ENCODE data around the gene SOX5. TPM values are rescaled to one million over a fixed set of nuclear protein-coding genes. Genes with fewer than 3 reads are reported as not detected.

Gene SOX5
- total RNA-seq, 3 donors from 2014 or later, result 10.5 to 42.1 (median 11.7) TPM

- Histone ChIP-seq H3K4me1 (no peaks in the 10 kb centered on the region), H3K27me3 (no peaks in the 10 kb centered on the region), H3K27ac (no peak overlapping the region), H3K36me3 (no peaks in the 10 kb centered on the region), H3K4me3 (no peak overlapping the region), H3K9me3 (peaks cover 0 to 15% of the 10 kb centered on the region in 2 donors)
- TF ChIP-seq POLR2AphosphoS5 (IDR thresholded peaks at IDR 0.05) (no peak), POLR2A (IDR thresholded peaks at IDR 0.05) (no peak), CTCF (IDR thresholded peaks at IDR 0.05) (no peak)
- intact Hi-C loops (cut with DNase I; ENCODE audit: low total_unique reads), result no loop called here
- no peak for DNase-seq (ENCODE audit: low spot score in 2 of 2)
Measured at GRCh38 chr12:23681237-23681636, 268.2 kb downstream of the SOX5 start.

GRCh38 chr12:23674064-23674463, 275.4 kb downstream of the SOX5 start:
- H3K27ac ChIP-seq, result no peak overlapping the region
- H3K36me3 ChIP-seq, result no peaks in the 10 kb centered on the region
- intact Hi-C loops (cut with DNase I; ENCODE audit: low total_unique reads), result no loop called here
- DNase-seq (ENCODE audit: low spot score in 2 of 2), result no peak
- no peaks in the 10 kb centered on the region for H3K9me3 ChIP-seq
- TF ChIP-seq POLR2AphosphoS5 (IDR thresholded peaks at IDR 0.05) (no peak), CTCF (IDR thresholded peaks at IDR 0.05) (no peak)
- H3K27me3 ChIP-seq, result no peaks in the 10 kb centered on the region
- H3K4me1 ChIP-seq, result no peaks in the 10 kb centered on the region
- H3K4me3 ChIP-seq, result no peak overlapping the region

- Histone ChIP-seq H3K9me3 (no peaks in the 10 kb centered on the region), H3K4me1 (no peaks in the 10 kb centered on the region), H3K36me3 (no peaks in the 10 kb centered on the region), H3K27me3 (no peaks in the 10 kb centered on the region), H3K4me3 (no peak overlapping the region), H3K27ac (no peak overlapping the region)
- TF ChIP-seq POLR2A (IDR thresholded peaks at IDR 0.05) (no peak), POLR2AphosphoS5 (IDR thresholded peaks at IDR 0.05) (no peak), CTCF (IDR thresholded peaks at IDR 0.05) (no peak)
- DNase-seq (ENCODE audit: low spot score in 2 of 2), result no peak
- intact Hi-C loops (cut with DNase I; ENCODE audit: low total_unique reads), result no loop called here
Measured at GRCh38 chr12:23671881-23672280, 277.6 kb downstream of the SOX5 start.

- Histone ChIP-seq H3K9me3 (no peaks in the 10 kb centered on the region), H3K4me3 (no peak overlapping the region), H3K27me3 (no peaks in the 10 kb centered on the region), H3K4me1 (no peaks in the 10 kb centered on the region), H3K36me3 (no peaks in the 10 kb centered on the region), H3K27ac (no peak overlapping the region)
- intact Hi-C loops (cut with DNase I; ENCODE audit: low total_unique reads), result no loop called here
- DNase-seq (ENCODE audit: low spot score in 2 of 2), result no peak
- TF ChIP-seq POLR2A (IDR thresholded peaks at IDR 0.05) (no peak), POLR2AphosphoS5 (IDR thresholded peaks at IDR 0.05) (no peak), CTCF (IDR thresholded peaks at IDR 0.05) (no peak)
Measured at GRCh38 chr12:23670684-23671083, 278.8 kb downstream of the SOX5 start.

GRCh38 chr12:23669691-23670090, 279.8 kb downstream of the SOX5 start:
- no peaks in the 10 kb centered on the region for H3K27me3 ChIP-seq
- intact Hi-C loops (cut with DNase I; ENCODE audit: low total_unique reads), result no loop called here
- TF ChIP-seq POLR2A (IDR thresholded peaks at IDR 0.05) (no peak), CTCF (IDR thresholded peaks at IDR 0.05) (no peak), POLR2AphosphoS5 (IDR thresholded peaks at IDR 0.05) (no peak)
- no peaks in the 10 kb centered on the region for H3K9me3 ChIP-seq
- H3K4me3 ChIP-seq, result no peak overlapping the region
- no peaks in the 10 kb centered on the region for H3K36me3 ChIP-seq
- no peak for DNase-seq (ENCODE audit: low spot score in 2 of 2)
- H3K4me1 ChIP-seq, result no peaks in the 10 kb centered on the region
- H3K27ac ChIP-seq, result no peak overlapping the region

All from breast epithelium (tissue), 4 donors.